HUES48 (cell line): ENCODE data around the gene FOXO1.

Experiments
- H3K27ac ChIP-seq: one replicate; pipeline ENCODE4 v1.7.0; 2013; ENCODE audit warnings: low read depth, low read length, inconsistent platforms
- H3K27me3 ChIP-seq: 2 replicates; pipeline ENCODE4 v1.6.1; 2013; ENCODE audit warnings: mild to moderate bottlenecking, low read length; ENCODE audit not compliant: control insufficient read depth, insufficient read depth
- H3K36me3 ChIP-seq: 2 replicates; pipeline ENCODE4 v1.6.1; 2013; ENCODE audit warnings: low read length; ENCODE audit not compliant: control insufficient read depth, insufficient read depth
- H3K4me1 ChIP-seq: 2 replicates; pipeline ENCODE4 v1.6.1; 2013; ENCODE audit warnings: mild to moderate bottlenecking, low read length; ENCODE audit not compliant: control insufficient read depth, insufficient read depth
- H3K4me3 ChIP-seq: 2 replicates; pipeline ENCODE4 v1.5.1; 2013; ENCODE audit warnings: mild to moderate bottlenecking, low read depth, low read length
- H3K9ac ChIP-seq: 2 replicates; pipeline ENCODE4 v1.6.1; 2013; ENCODE audit warnings: mild to moderate bottlenecking, low read depth, low read length, moderate library complexity
- H3K9me3 ChIP-seq: 2 replicates; pipeline ENCODE4 v1.6.1; 2013; ENCODE audit warnings: low read length; ENCODE audit not compliant: control insufficient read depth, insufficient read depth

Gene FOXO1

GRCh38 chr13:40540328-40541044 is 126.0 kb downstream of the FOXO1 start:
- Histone ChIP-seq H3K27me3 (no peaks in the 10 kb centered on the region), H3K9ac (no peak overlapping the region), H3K27ac (peak overlapping the region; percentile 94), H3K4me3 (no peak overlapping the region), H3K36me3 (no peaks in the 10 kb centered on the region), H3K4me1 (peaks cover 23% of the 10 kb centered on the region), H3K9me3 (no peaks in the 10 kb centered on the region)

- H3K4me1 ChIP-seq = peaks cover 23% of the 10 kb centered on the region
- H3K9ac ChIP-seq = no peak overlapping the region
- H3K27ac ChIP-seq = peak overlapping the region; percentile 94
- H3K9me3 ChIP-seq = no peaks in the 10 kb centered on the region
- H3K4me3 ChIP-seq = no peak overlapping the region
- H3K36me3 ChIP-seq = no peaks in the 10 kb centered on the region
- H3K27me3 ChIP-seq = no peaks in the 10 kb centered on the region
These were observed 126.7 kb downstream of the FOXO1 start for GRCh38 chr13:40539576-40540327.

GRCh38 chr13:40537146-40537895 is 129.1 kb downstream of the FOXO1 start:
- H3K9ac ChIP-seq = no peak overlapping the region
- no peak overlapping the region for H3K4me3 ChIP-seq
- H3K27me3 ChIP-seq = no peaks in the 10 kb centered on the region
- peaks cover 23% of the 10 kb centered on the region for H3K4me1 ChIP-seq
- peak overlapping the region; percentile 86 for H3K27ac ChIP-seq
- H3K36me3 ChIP-seq = no peaks in the 10 kb centered on the region
- no peaks in the 10 kb centered on the region for H3K9me3 ChIP-seq

- no peaks in the 10 kb centered on the region for H3K36me3 ChIP-seq
- no peak overlapping the region for H3K9ac ChIP-seq
- no peak overlapping the region for H3K4me3 ChIP-seq
- H3K27ac ChIP-seq = peak overlapping the region; percentile 86
- no peaks in the 10 kb centered on the region for H3K27me3 ChIP-seq
- no peaks in the 10 kb centered on the region for H3K9me3 ChIP-seq
- H3K4me1 ChIP-seq = peaks cover 23% of the 10 kb centered on the region
These were observed 129.9 kb downstream of the FOXO1 start for GRCh38 chr13:40536443-40537113.

GRCh38 chr13:40535345-40535836 is 131.1 kb downstream of the FOXO1 start:
- Histone ChIP-seq H3K4me3 (no peak overlapping the region), H3K36me3 (no peaks in the 10 kb centered on the region), H3K9ac (no peak overlapping the region), H3K9me3 (no peaks in the 10 kb centered on the region), H3K27ac (no peak overlapping the region), H3K4me1 (peaks cover 17% of the 10 kb centered on the region), H3K27me3 (no peaks in the 10 kb centered on the region)

- H3K9ac ChIP-seq = no peak overlapping the region
- H3K4me3 ChIP-seq = no peak overlapping the region
- no peaks in the 10 kb centered on the region for H3K9me3 ChIP-seq
- H3K4me1 ChIP-seq = peaks cover 8% of the 10 kb centered on the region
- H3K27ac ChIP-seq = no peak overlapping the region
- H3K36me3 ChIP-seq = no peaks in the 10 kb centered on the region
- no peaks in the 10 kb centered on the region for H3K27me3 ChIP-seq
These were observed 132.0 kb downstream of the FOXO1 start for GRCh38 chr13:40534456-40534855.

- Histone ChIP-seq H3K9me3 (no peaks in the 10 kb centered on the region), H3K27me3 (no peaks in the 10 kb centered on the region), H3K36me3 (no peaks in the 10 kb centered on the region), H3K9ac (no peak overlapping the region), H3K4me1 (peaks cover 7% of the 10 kb centered on the region), H3K4me3 (no peak overlapping the region), H3K27ac (no peak overlapping the region)
These were observed 133.4 kb downstream of the FOXO1 start for GRCh38 chr13:40533072-40533471.

- H3K27ac ChIP-seq = no peak overlapping the region
These were observed 135.5 kb downstream of the FOXO1 start for GRCh38 chr13:40530961-40531360.

GRCh38 chr13:40528881-40529280 is 137.6 kb downstream of the FOXO1 start:
- Histone ChIP-seq H3K27me3 (no peaks in the 10 kb centered on the region), H3K27ac (no peak overlapping the region), H3K9me3 (no peaks in the 10 kb centered on the region), H3K9ac (no peak overlapping the region), H3K4me3 (no peak overlapping the region), H3K4me1 (no peaks in the 10 kb centered on the region), H3K36me3 (no peaks in the 10 kb centered on the region)

More at GRCh38 chr13:40530961-40531360, 135.5 kb downstream of the FOXO1 start:
- Histone ChIP-seq H3K9me3 (no peaks in the 10 kb centered on the region), H3K4me1 (no peaks in the 10 kb centered on the region), H3K36me3 (no peaks in the 10 kb centered on the region), H3K4me3 (no peak overlapping the region), H3K27me3 (no peaks in the 10 kb centered on the region), H3K9ac (no peak overlapping the region)

- Histone ChIP-seq H3K27me3 (no peaks in the 10 kb centered on the region), H3K4me3 (no peak overlapping the region), H3K27ac (no peak overlapping the region), H3K9ac (no peak overlapping the region), H3K4me1 (no peaks in the 10 kb centered on the region), H3K36me3 (no peaks in the 10 kb centered on the region), H3K9me3 (no peaks in the 10 kb centered on the region)
These were observed 138.5 kb downstream of the FOXO1 start for GRCh38 chr13:40527914-40528313.
